Mucosa of descending colon (tissue), 3 donors: ENCODE data around the gene HNRNPM. TPM values are rescaled to one million over a fixed set of nuclear protein-coding genes. Genes with fewer than 3 reads are reported as not detected.

Experiments
- ATAC-seq: fragments of 200-7000 bp; cut with Tn5 transposase; one replicate; pipeline ENCODE4 v1.9.1; 2020; ENCODE audit warnings: mild to moderate bottlenecking, moderate library complexity
- DNase-seq, 3 donors: peaks; one replicate each; pipeline ENCODE4 v3.0.0-alpha.2; 2020
- H3K36me3 ChIP-seq: fragments of 200-600 bp; one replicate; pipeline ENCODE4 v1.8.0; 2021; ENCODE audit warnings: low read depth, mild to moderate bottlenecking
- H3K4me1 ChIP-seq: fragments of 200-600 bp; one replicate; pipeline ENCODE4 v1.8.0; 2021; ENCODE audit warnings: low read depth, mild to moderate bottlenecking
- H3K4me3 ChIP-seq: fragments of 200-600 bp; one replicate; pipeline ENCODE4 v1.8.0; 2021; ENCODE audit warnings: mild to moderate bottlenecking
- H3K9me3 ChIP-seq: fragments of 200-600 bp; one replicate; pipeline ENCODE4 v1.8.0; 2021; ENCODE audit warnings: mild to moderate bottlenecking
- intact Hi-C, 2 donors: fragments of 100-400 bp; cut with DNase I in 1 of 2; cut with micrococcal nuclease in 1 of 2; formaldehyde crosslinking; loops; one replicate each; pipeline versions ENCODE4 v1.11.0 to v1.11.1; 2022; cut with DNase I, micrococcal nuclease
- total RNA-seq, 3 donors: library from RNA; stranded (reverse); fragmentation: NEBNext Ultra II Directional in 2 of 3; extraction: Animal tissue kit (Norgen Biotek cat#: 25700) in 2 of 3; gene quantifications; one replicate each; pipeline versions ENCODE4 v1.2.1 to v1.2.4, GENCODE V29; 2021 to 2023
- TF ChIP-seq, protein P1 (sequence below): fragments of 200-600 bp; IDR thresholded peaks from one replicate; pipeline ENCODE4 v1.8.0; 2022; ENCODE audit warnings: antibody characterized with exemption, mild to moderate bottlenecking
- donor health status: DM: no; HTN: no; CAD: no; lungs with moderate emphysema.
- donor health status: DM: no; HTN: no; CAD: no.
- donor health status: DM: no; HTN: yes; CAD: no.

The HNRNPM gene
- total RNA-seq, 3 donors from 2014 or later = 116 to 181 (median 149) TPM

DNA sequence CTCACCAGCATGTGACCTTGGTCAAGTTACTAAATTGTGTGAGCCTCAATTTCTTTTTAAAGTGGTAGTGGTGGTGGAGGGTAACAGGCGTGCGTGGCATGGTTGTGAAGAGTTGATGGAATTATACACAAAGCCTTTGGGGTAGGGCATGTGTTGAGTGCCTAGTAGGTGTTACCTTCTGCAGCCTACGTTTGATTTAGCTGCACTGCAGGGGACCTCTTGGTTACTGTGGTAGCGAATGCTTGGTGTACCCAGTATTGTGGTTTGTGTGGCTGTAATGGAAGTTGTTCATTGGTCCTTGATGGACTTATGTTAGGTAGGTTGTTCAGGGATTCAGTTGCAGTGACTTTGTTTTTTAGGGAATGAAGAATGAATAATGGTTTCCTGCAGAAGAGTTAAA, 33.1 kb downstream of the HNRNPM start:
- intact Hi-C loops = no loop called here
- ATAC-seq (no peak), DNase-seq (no peak)
- no peak overlapping the region for H3K4me3 ChIP-seq
- TF ChIP-seq, protein P1, sequence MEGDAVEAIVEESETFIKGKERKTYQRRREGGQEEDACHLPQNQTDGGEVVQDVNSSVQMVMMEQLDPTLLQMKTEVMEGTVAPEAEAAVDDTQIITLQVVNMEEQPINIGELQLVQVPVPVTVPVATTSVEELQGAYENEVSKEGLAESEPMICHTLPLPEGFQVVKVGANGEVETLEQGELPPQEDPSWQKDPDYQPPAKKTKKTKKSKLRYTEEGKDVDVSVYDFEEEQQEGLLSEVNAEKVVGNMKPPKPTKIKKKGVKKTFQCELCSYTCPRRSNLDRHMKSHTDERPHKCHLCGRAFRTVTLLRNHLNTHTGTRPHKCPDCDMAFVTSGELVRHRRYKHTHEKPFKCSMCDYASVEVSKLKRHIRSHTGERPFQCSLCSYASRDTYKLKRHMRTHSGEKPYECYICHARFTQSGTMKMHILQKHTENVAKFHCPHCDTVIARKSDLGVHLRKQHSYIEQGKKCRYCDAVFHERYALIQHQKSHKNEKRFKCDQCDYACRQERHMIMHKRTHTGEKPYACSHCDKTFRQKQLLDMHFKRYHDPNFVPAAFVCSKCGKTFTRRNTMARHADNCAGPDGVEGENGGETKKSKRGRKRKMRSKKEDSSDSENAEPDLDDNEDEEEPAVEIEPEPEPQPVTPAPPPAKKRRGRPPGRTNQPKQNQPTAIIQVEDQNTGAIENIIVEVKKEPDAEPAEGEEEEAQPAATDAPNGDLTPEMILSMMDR = no peak
- H3K4me1 ChIP-seq = no peaks in the 10 kb centered on the region
- H3K36me3 ChIP-seq = peaks cover 5% of the 10 kb centered on the region
- H3K9me3 ChIP-seq = no peaks in the 10 kb centered on the region

DNA sequence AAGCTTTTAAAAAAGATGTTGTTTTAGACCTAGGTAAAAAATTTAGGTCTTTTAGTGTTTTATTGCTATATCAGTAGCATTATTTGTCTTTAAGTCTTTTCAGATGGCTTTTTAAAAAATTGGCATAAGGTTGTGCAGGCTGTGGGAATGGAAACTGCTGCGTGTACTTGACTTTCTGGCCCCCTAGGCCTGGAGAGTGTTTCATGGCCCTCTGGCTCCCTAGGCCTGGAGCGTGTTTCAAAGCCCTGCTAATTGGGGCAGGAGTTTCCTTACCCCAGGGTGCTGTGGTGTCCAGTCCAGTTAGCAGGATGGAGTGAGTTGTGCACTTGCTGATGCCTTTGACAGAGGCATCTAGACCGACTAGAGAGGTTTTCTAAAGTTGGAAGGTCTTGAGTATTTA, 33.8 kb downstream of the HNRNPM start:
- DNase-seq (no peak), ATAC-seq (no peak)
- H3K4me1 ChIP-seq = no peaks in the 10 kb centered on the region
- peaks cover 5% of the 10 kb centered on the region for H3K36me3 ChIP-seq
- no peak overlapping the region for H3K4me3 ChIP-seq
- intact Hi-C loops = no loop called here
- H3K9me3 ChIP-seq = no peaks in the 10 kb centered on the region
- TF ChIP-seq, protein P1 = no peak

DNA sequence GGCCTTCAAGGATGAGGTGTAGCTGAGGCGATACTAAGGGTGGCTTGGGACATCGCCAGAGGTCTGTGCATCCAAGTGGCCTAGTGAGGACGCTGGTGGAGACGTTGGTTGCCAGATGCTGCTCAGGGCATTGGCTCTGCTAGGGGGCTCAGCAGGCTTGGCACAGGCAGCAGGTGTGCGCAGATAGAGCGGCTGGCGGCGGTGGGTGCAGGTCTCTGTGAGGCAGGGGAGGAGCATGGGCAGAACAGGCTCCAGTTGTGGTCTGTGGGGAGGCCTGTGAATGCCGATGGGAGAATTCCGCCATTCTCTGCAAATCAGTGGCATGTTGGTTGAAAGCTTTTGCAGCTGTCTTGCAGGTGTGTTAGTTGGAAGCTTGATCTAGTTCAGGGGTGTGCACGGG, 36.4 kb downstream of the HNRNPM start:
- no peak for DNase-seq
- intact Hi-C loops = loop anchor here in 1 of 2 donors (10.0 kb wide), 1 partner anchor 126 kb away; no protein-coding TSS in a partner anchor
- Histone ChIP-seq H3K9me3 (no peaks in the 10 kb centered on the region), H3K4me1 (no peaks in the 10 kb centered on the region), H3K36me3 (peaks cover 10% of the 10 kb centered on the region), H3K4me3 (no peak overlapping the region)
- TF ChIP-seq, protein P1 = no peak
- ATAC-seq = no peak

DNA sequence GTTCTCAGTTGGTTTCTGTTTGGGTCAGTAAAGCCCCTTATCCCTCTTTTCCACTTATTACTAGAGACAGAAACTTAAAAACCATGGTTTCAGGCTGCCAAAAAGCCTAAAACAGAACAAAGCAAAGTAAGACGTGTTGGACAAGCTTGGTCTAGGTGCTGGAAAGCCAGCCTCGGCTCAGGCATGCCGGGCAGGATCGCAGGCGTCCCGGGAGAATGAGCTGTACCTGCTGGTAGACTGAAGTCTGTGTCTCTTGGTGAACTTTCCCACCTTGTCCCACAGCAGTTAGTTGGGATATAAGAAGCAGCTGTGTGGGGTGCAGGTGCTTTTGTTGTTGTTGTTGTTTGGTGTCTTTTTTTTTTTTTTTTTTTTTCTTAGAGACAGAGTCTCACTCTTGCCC, 36.8 kb downstream of the HNRNPM start:
- no peaks in the 10 kb centered on the region for H3K4me1 ChIP-seq
- H3K9me3 ChIP-seq = no peaks in the 10 kb centered on the region
- H3K4me3 ChIP-seq = no peak overlapping the region
- peaks cover 14% of the 10 kb centered on the region for H3K36me3 ChIP-seq
- TF ChIP-seq, protein P1 = no peak
- DNase-seq (no peak), ATAC-seq (no peak)
- intact Hi-C loops = loop anchor here in 1 of 2 donors (10.0 kb wide), 1 partner anchor 127 kb away; no protein-coding TSS in a partner anchor

DNA sequence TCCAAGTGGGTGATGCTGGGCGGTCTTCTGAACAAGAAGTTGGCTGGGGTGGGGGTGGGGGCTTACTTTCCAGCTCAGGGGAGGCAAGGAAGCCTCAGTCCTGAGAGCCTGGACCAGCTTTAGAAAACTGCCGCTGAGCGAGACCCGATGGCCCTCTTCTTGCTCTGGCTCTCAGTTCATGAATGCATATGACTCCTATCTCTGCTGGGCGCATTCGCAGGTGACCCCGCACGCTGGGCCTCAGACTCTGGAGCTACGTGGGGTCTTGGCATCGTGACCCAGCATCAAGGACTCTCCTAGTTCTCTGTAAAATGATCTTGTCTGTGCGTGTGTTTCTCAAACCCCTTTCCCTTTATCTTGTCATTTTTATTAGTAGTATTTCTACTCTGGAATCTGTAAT, 37.9 kb downstream of the HNRNPM start:
- no peaks in the 10 kb centered on the region for H3K4me1 ChIP-seq
- intact Hi-C loops = loop anchor here in 1 of 2 donors (10.0 kb wide), 1 partner anchor 128 kb away; no protein-coding TSS in a partner anchor
- DNase-seq (no peak), ATAC-seq (no peak)
- peaks cover 20% of the 10 kb centered on the region for H3K36me3 ChIP-seq
- no peaks in the 10 kb centered on the region for H3K9me3 ChIP-seq
- TF ChIP-seq, protein P1 = no peak
- no peak overlapping the region for H3K4me3 ChIP-seq

DNA sequence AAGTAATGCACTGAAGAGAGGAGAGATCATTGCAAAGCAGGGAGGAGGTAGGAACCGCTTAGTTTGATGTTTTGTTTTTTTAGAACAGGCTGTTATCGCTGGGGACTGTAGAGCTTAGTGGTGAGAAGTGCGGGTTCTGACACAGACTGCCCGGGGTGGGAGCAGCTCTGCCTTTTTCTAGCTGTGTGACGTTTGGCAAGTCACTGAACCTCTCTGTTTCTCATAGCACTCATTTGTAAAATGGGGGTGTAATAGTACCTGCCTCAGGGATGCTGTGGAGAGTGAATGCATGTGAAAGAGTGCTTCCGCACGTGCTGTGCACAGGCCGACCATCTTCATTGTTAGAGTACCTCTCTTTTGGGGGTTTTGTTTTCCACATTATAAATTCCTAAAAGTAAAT, 38.4 kb downstream of the HNRNPM start:
- Histone ChIP-seq H3K4me3 (no peak overlapping the region), H3K4me1 (no peaks in the 10 kb centered on the region), H3K36me3 (peaks cover 20% of the 10 kb centered on the region), H3K9me3 (no peaks in the 10 kb centered on the region)
- no peak for DNase-seq
- no peak for ATAC-seq
- intact Hi-C loops = loop anchor here in 1 of 2 donors (10.0 kb wide), 1 partner anchor 128 kb away; no protein-coding TSS in a partner anchor
- TF ChIP-seq, protein P1 = no peak
